Spleen (tissue), 11 donors: Measurements from ENCODE around the gene PRODH2. TPM values are rescaled to one million over a fixed set of nuclear protein-coding genes. Genes with fewer than 3 reads are reported as not detected.

Experiments
- DNase-seq: peaks from one replicate; pipeline ENCODE4 v3.0.0-alpha.2; 2020
- H3K27ac ChIP-seq, 8 donors: fragments of 200-600 bp; sonication (generic) in 7 of 8; 1 replicate in 4 of 8; 2 replicates in 4 of 8; pipeline versions ENCODE4 v1.5.0 to v1.8.0; 2016 to 2021; ENCODE audit warnings: inconsistent platforms in 4 of 8, mild to moderate bottlenecking in 4 of 8, moderate library complexity in 1 of 8
- H3K27me3 ChIP-seq, 7 donors: fragments of 200-600 bp; sonication (generic) in 6 of 7; replicated peaks in 1 of 7; 1 replicate in 4 of 7; 2 replicates in 3 of 7; pipeline versions ENCODE4 v1.5.0 to v1.8.0; 2016 to 2021; ENCODE audit warnings: inconsistent platforms in 3 of 7, mild to moderate bottlenecking in 1 of 7
- H3K36me3 ChIP-seq, 6 donors: fragments of 200-600 bp; sonication (generic) in 5 of 6; 1 replicate in 4 of 6; 2 replicates in 2 of 6; pipeline versions ENCODE4 v1.5.0 to v1.8.0; 2016 to 2021; ENCODE audit warnings: inconsistent platforms in 2 of 6
- H3K4me1 ChIP-seq, 6 donors: fragments of 200-600 bp; sonication (generic) in 5 of 6; 1 replicate in 3 of 6; 2 replicates in 3 of 6; pipeline versions ENCODE4 v1.5.0 to v1.8.0; 2016 to 2021; ENCODE audit warnings: inconsistent platforms in 3 of 6
- H3K4me3 ChIP-seq, 8 donors: fragments of 200-600 bp; sonication (generic) in 7 of 8; 1 replicate in 4 of 8; 2 replicates in 4 of 8; pipeline versions ENCODE4 v1.5.0 to v1.8.0; 2016 to 2021; ENCODE audit warnings: inconsistent platforms in 4 of 8, mild to moderate bottlenecking in 4 of 8, moderate library complexity in 2 of 8
- H3K9me3 ChIP-seq, 8 donors: fragments of 200-600 bp; sonication (generic) in 7 of 8; 1 replicate in 4 of 8; 2 replicates in 4 of 8; pipeline versions ENCODE4 v1.5.0 to v1.8.0; 2016 to 2021; ENCODE audit warnings: inconsistent platforms in 4 of 8
- CTCF ChIP-seq, 11 experiments: fragments of 200-600 bp in 7 of 11; fragments of 450-650 bp in 4 of 11; sonication (generic) in 4 of 11; IDR thresholded peaks in 8 of 11; conservative IDR thresholded peaks in 3 of 11; 1 replicate in 7 of 11; 2 replicates in 4 of 11; pipeline versions ENCODE4 v1.4.0 to v1.8.0; 2016 to 2021; ENCODE audit warnings: antibody characterized with exemption in 11 of 11, inconsistent platforms in 4 of 11, mild to moderate bottlenecking in 1 of 11
- POLR2A ChIP-seq, 3 donors: fragments of 450-650 bp; IDR thresholded peaks; one replicate each; pipeline ENCODE4 v1.5.1; 2017; ENCODE audit warnings: antibody characterized with exemption in 3 of 3, mild to moderate bottlenecking in 1 of 3
- POLR2AphosphoS5 ChIP-seq, 3 donors: sonication (generic); formaldehyde crosslinking; IDR thresholded peaks; one replicate each; pipeline ENCODE4 v1.5.1; 2017; ENCODE audit warnings: antibody characterized with exemption in 3 of 3
- WGBS, 5 donors: extraction: QIAGEN DNeasy Blood & Tissue Kit in 3 of 5; methylation state at CpG; one replicate each; pipeline versions ENCODE4 v1.1.5 to v1.1.7; 2013 to 2018; 5-methylcytosine and 5-hydroxymethylcytosine counted together
- intact Hi-C: fragments of 100-400 bp; cut with DNase I; formaldehyde crosslinking; loops from one replicate; pipeline ENCODE4 v1.15.0; 2023; ENCODE audit warnings: low total_unique reads
- polyA plus RNA-seq, 3 donors: library from polyadenylated mRNA; stranded (reverse); fragments of 200-250 nt; gene quantifications; one replicate each; pipeline ENCODE4 v1.2.1, GENCODE V29; 2013
- total RNA-seq, 7 donors: library from RNA; depleted of rRNA in 3 of 7; stranded (reverse); fragments of >200 nt in 3 of 7; fragmentation: NEBNext Ultra II Directional in 4 of 7; extraction: Animal tissue kit (Norgen Biotek cat#: 25700) in 4 of 7; gene quantifications; one replicate each; pipeline versions ENCODE4 v1.1.0 to v1.2.1, GENCODE V29; 2016 to 2021
- donor health status: healthy with polysubstance abuse.
- donor health status: DM: no; HTN: no; CAD: no; lungs with moderate emphysema.
- donor health status: DM: no; HTN: no; CAD: no.
- donor health status: Bipolar disorder and iron deficiency.
- donor health status: healthy.
- donor health status: DM: no; HTN: no; CAD: no.
- donor health status: DM: yes; HTN: yes; CAD: no.

Gene PRODH2
- total and polyA plus RNA-seq, 10 donors = 0.06 TPM; not detected in 9

- TF ChIP-seq POLR2AphosphoS5 (IDR thresholded peaks at IDR 0.05) = peak; percentile 19 to 56 (median 51)
- no peak for TF ChIP-seq CTCF (IDR thresholded peaks at IDR 0.05 in 8 of 11, conservative IDR thresholded peaks at IDR 0.05 in 3 of 11)
- no peak for TF ChIP-seq POLR2A (IDR thresholded peaks at IDR 0.05)
- peak; percentile 84 for DNase-seq
- H3K4me1 ChIP-seq = peaks cover 25 to 53% (median 40%) of the 10 kb centered on the region in 6 donors
- WGBS, 5 donors = 8 to 25% (median 12%) methylated on average over 23 to 52 of the region's 52 CpGs
- H3K27ac ChIP-seq = peak within 1 kb of the TSS; percentile 77 to 98 (median 96)
- intact Hi-C loops = no loop called here
- H3K4me3 ChIP-seq = peak within 1 kb of the TSS; percentile 62 to 98 (median 94)
- peaks cover 0 to 23% (median 4%) of the 10 kb centered on the region in 7 donors for H3K27me3 ChIP-seq
- peaks cover 0 to 56% (median 28%) of the 10 kb centered on the region in 6 donors for H3K36me3 ChIP-seq
- no peaks in the 10 kb centered on the region for H3K9me3 ChIP-seq
These were observed 56.0 kb downstream of the PRODH2 start, which contains the start of gene HSPB6 for GRCh38 chr19:35756377-35757230. HSPB6 (minus strand) TSS chr19:35757029; CDS start chr19:35757008, 21 bp downstream.

GRCh38 chr19:35755550-35756376 lies 56.9 kb downstream of the PRODH2 start:
- H3K36me3 ChIP-seq = peaks cover 0 to 53% (median 29%) of the 10 kb centered on the region in 6 donors
- TF ChIP-seq POLR2AphosphoS5 (IDR thresholded peaks at IDR 0.05) (peak in 2 of 3 donors; percentile 59 to 63), CTCF (IDR thresholded peaks at IDR 0.05 in 8 of 11, conservative IDR thresholded peaks at IDR 0.05 in 3 of 11) (no peak)
- H3K27ac ChIP-seq = peak overlapping the region in 6 of 8 donors; percentile 12 to 98 (median 96)
- 14 to 32% (median 29%) methylated on average over 31 to 74 of the region's 74 CpGs for WGBS, 5 donors
- H3K27me3 ChIP-seq = peaks cover 0 to 23% (median 4%) of the 10 kb centered on the region in 7 donors
- H3K4me3 ChIP-seq = peak overlapping the region in 6 of 8 donors; percentile 21 to 94 (median 59)
- H3K4me1 ChIP-seq = peaks cover 25 to 56% (median 40%) of the 10 kb centered on the region in 6 donors
- H3K9me3 ChIP-seq = no peaks in the 10 kb centered on the region
- intact Hi-C loops = no loop called here
- DNase-seq = peak; percentile 83

- H3K36me3 ChIP-seq = peaks cover 0 to 47% (median 29%) of the 10 kb centered on the region in 6 donors
- TF ChIP-seq CTCF (IDR thresholded peaks at IDR 0.05 in 8 of 11, conservative IDR thresholded peaks at IDR 0.05 in 3 of 11) = no peak
- no peak for TF ChIP-seq POLR2A (IDR thresholded peaks at IDR 0.05)
- WGBS, 5 donors = 47 to 67% (median 58%) methylated on average over 16 to 17 of the region's 17 CpGs
- H3K9me3 ChIP-seq = no peaks in the 10 kb centered on the region
- H3K27ac ChIP-seq = peak overlapping the region in 3 of 8 donors; percentile 12 to 98 (median 96)
- DNase-seq = no peak
- intact Hi-C loops = no loop called here
- peaks cover 0 to 23% (median 4%) of the 10 kb centered on the region in 7 donors for H3K27me3 ChIP-seq
- H3K4me1 ChIP-seq = peaks cover 25 to 59% (median 41%) of the 10 kb centered on the region in 6 donors
- peak overlapping the region in 6 of 8 donors; percentile 17 to 93 (median 28) for H3K4me3 ChIP-seq
These were observed 57.5 kb downstream of the PRODH2 start for GRCh38 chr19:35755131-35755549.
